Measurements from ENCODE around the gene ACO2.

Gene ACO2

DNA sequence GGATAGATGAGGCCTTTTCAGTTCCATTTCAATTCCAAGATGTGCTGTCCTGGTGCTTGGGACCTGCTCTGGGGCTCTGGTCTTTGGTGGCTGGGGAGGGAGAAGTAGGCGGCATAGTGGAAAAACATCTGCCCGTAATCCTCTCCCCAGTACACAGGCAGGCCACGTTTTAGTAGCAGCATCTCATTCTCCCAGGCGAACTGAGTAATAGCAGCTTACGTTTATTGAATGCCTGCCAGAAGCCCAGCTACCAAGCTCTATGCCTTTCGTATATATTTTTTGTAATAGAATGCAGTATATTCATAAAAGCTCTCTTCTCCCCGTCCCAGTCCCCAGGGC lies 11.4 kb downstream of the ACO2 start:
- TF ChIP-seq, protein P1, sequence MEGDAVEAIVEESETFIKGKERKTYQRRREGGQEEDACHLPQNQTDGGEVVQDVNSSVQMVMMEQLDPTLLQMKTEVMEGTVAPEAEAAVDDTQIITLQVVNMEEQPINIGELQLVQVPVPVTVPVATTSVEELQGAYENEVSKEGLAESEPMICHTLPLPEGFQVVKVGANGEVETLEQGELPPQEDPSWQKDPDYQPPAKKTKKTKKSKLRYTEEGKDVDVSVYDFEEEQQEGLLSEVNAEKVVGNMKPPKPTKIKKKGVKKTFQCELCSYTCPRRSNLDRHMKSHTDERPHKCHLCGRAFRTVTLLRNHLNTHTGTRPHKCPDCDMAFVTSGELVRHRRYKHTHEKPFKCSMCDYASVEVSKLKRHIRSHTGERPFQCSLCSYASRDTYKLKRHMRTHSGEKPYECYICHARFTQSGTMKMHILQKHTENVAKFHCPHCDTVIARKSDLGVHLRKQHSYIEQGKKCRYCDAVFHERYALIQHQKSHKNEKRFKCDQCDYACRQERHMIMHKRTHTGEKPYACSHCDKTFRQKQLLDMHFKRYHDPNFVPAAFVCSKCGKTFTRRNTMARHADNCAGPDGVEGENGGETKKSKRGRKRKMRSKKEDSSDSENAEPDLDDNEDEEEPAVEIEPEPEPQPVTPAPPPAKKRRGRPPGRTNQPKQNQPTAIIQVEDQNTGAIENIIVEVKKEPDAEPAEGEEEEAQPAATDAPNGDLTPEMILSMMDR (IDR thresholded peaks at IDR 0.05; ENCODE audit: extremely low read depth, missing control alignments), result no peak
- DNase-seq (ENCODE audit: low spot score), result no peak

DNA sequence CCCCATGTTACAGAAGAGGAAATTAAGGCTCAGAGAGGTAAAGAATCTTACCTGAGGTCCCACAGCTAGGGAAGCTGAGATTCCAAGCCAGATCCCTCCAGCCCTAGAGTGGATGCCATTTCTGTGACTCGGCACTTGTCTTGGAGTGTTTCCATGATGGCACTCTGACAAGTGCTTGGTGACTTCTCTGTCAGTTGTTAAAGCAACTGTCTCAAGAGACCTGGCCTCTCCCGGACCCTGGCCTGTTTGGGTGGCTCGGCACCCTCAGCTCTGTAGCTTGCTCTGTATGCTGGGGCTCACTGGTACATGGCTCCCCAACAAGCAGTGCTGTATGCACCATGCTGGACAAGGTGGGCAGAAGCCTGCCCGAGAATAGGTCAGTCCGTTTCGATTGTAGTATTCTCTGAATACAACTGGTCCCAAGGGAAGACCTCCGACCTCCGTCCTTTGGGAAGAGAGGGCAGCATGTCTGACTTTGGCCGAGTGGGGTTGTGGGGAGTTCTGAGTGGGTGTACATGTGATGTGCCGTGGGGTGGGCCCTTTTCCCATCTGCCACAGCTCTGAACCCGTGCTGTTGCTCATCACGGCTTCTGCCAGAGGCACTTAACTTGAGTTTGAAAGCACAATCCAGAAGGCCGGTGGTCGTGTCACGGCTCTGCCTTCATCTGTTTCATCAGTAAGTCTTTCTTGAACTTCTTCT lies 12.4 kb downstream of the ACO2 start:
- no peak for DNase-seq (ENCODE audit: low spot score)
- TF ChIP-seq, protein P1 (IDR thresholded peaks at IDR 0.05; ENCODE audit: extremely low read depth, missing control alignments), result no peak

DNA sequence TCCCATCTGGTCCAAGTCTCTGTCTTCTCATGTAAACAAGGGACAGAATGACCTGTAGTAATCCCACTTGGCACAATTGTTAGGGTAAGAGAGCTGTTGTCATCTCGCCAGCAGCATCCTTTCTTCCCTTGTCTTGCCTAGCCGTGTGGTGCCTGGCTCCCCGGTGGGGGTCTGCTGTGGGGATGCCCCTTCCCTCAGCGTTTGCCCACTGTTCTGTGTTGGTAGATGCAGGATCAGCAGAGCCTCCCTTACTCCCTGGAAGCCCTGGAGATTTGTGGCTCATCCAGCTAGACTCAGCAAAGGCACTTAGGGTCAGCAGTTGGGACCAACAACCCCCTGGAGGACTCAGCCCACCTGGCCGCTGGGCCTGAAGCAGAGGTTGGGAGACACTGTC lies 13.0 kb downstream of the ACO2 start:
- no peak for DNase-seq (ENCODE audit: low spot score)

DNA sequence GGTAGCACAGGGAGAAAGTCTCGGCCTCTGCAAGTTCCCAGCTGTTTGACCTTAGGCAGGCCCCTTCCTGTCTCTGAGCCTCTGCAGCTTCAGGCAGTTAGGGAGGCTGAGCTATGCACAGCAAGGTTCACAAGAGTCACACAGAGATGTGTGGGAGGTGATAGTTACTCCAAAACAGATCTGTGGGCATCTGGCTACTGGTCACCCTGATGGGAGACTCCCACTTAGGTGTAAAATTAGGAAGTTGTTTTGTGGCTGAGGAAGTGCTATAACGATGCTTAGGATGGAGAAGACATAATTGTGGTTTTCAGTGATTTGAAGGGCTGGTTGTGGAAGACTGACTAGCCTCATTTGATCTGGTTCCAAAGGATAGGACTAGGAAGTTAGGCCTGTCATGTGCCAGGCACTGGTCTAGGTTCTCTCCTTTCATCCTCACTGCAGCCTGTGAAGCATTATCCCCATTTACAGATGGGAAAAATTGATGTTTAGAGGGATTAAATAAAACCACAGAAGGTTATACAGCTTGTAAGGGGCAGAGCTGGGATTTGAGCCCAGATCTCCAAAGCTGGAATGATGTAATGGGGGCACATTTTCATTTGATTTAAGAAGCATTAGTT lies 13.5 kb downstream of the ACO2 start:
- peak; percentile 45 for DNase-seq (ENCODE audit: low spot score)
- TF ChIP-seq, protein P1 (IDR thresholded peaks at IDR 0.05; ENCODE audit: extremely low read depth, missing control alignments), result no peak

More for the DNA sequence above, 13.0 kb downstream of the ACO2 start:
- TF ChIP-seq, protein P1 (IDR thresholded peaks at IDR 0.05; ENCODE audit: extremely low read depth, missing control alignments), result no peak

DNA sequence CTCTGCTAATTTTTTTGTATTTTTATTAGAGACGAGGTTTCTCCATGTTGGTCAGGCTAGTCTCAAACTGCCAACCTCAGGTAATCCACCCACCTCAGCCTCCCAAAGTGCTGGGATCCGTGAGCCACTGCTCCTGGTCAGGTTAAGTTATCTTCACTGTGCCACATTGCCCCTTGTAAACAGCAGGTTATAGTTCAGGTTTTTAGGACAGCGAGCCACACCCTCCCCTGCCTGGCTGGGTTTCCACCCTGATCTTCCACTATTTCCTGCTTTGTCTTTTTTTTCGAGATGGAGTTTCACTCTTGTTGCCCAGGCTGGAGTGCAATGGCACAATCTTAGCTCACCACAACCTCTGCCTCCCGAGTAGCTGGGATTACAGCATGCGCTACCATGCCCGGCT lies 16.1 kb downstream of the ACO2 start:
- DNase-seq (ENCODE audit: low spot score), result no peak
- TF ChIP-seq, protein P1 (IDR thresholded peaks at IDR 0.05; ENCODE audit: extremely low read depth, missing control alignments), result no peak

DNA sequence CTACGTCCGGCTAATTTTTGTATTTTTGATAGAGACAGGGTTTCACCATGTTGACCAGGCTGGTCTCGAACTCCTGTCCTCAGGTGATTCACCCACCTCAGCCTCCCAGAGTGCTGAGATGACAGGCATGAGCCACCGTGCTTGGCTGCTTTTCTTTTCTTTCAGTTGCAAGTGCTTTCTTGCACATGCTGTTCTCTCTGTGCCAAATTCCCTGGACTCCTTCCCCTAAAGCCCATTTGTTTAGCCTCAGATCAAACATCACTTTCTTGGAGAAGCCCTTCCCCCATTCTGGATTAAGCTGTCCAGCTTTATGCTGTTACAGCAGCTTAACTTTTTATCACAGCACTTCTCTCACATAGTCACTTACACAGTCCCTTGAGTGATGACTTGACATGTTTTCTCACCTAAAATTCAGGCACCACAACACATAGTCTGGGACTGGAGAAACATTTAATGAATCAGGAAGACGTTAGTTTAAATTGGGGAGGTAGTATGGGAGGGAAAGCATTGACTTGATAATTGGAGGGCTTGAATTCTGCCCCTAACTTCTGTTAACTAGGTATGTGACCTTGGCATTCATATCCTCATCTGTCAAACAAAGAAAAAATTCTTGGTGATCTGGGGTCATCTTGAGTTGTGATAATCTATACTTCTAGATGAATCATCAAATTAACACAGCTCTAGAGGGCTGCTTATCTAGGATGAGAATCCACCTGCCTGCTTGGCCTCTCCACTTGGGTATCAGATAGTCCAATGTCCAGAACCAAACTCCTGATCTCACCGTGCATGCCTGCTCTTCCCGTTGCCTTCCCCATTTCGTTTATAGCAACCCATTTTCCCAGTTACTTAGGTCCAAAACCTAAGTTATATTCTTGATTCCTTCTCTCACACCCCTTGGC lies 18.4 kb downstream of the ACO2 start:
- DNase-seq (ENCODE audit: low spot score), result no peak
- TF ChIP-seq, protein P1 (IDR thresholded peaks at IDR 0.05; ENCODE audit: extremely low read depth, missing control alignments), result no peak

DNA sequence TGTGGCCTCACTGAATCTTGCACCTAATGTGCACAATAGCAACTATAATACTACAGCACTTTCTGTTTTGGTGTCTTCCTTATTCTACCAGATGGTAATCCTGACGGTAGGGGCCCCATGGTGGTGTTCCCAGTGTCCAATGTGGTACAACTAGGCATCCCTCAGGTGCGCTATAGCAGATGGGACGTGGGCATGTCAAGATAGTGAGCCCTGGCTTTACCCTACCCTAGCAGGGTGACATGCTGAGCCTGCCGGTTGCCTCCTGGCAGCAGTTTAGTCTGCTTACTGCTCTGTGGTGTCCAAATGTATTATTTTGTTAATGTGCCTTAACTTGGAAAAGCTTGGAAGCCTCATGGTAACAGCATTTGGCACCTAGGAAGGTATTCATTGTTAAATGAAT lies 19.2 kb downstream of the ACO2 start:
- TF ChIP-seq, protein P1 (IDR thresholded peaks at IDR 0.05; ENCODE audit: extremely low read depth, missing control alignments), result no peak
- no peak for DNase-seq (ENCODE audit: low spot score)

All from GM20000 (cell line).